HL-60 (cell line): ENCODE data around the gene DPP6.
"Not testable (repeated sequence)": the region's sequence is repeated elsewhere in the genome, so short reads cannot be mapped to it uniquely, and the experiment has no call there.

Experiments
- DNase-seq, 2 experiments: peaks; one replicate each; pipeline ENCODE4 v3.0.0-alpha.2; 2010 to 2020; ENCODE audit warnings: low read depth in 1 of 2, low spot score in 1 of 2
- H3K27ac ChIP-seq: fragments of 250-450 bp; sonication (Bioruptor Pico); replicated peaks from 2 replicates; pipeline ENCODE4 v1.5.1; 2020; ENCODE audit warnings: mild to moderate bottlenecking, moderate library complexity
- H3K27me3 ChIP-seq: fragments of 250-450 bp; sonication (Bioruptor Pico); 2 replicates; pipeline ENCODE4 v1.5.1; 2021; ENCODE audit warnings: mild to moderate bottlenecking, moderate library complexity; ENCODE audit not compliant: insufficient read depth, poor library complexity, severe bottlenecking
- H3K4me3 ChIP-seq: replicated peaks from 2 replicates; pipeline ENCODE4 v1.5.1; 2011; ENCODE audit warnings: mild to moderate bottlenecking, control low read depth, low read length; ENCODE audit not compliant: insufficient read depth
- GABPA ChIP-seq: IDR thresholded peaks from 2 replicates; pipeline ENCODE4 v1.6.1; 2012; ENCODE audit warnings: low read depth
- POLR2AphosphoS5 ChIP-seq: IDR thresholded peaks from 2 replicates; pipeline ENCODE4 v1.6.1; 2012; ENCODE audit warnings: low read depth
- SPI1 ChIP-seq: IDR thresholded peaks from 2 replicates; pipeline ENCODE4 v1.6.1; 2012; ENCODE audit warnings: low read depth, mild to moderate bottlenecking, borderline replicate concordance
- TF ChIP-seq, protein P1 (sequence below): IDR thresholded peaks from one replicate; pipeline ENCODE4 v1.5.1; 2011; ENCODE audit warnings: low read length, control low read depth, inconsistent platforms; ENCODE audit not compliant: insufficient read depth
- TF ChIP-seq, protein P2 (sequence below): IDR thresholded peaks from 2 replicates; pipeline ENCODE4 v1.6.1; 2012; ENCODE audit warnings: low read depth; ENCODE audit not compliant: insufficient replicate concordance

DPP6 gene

DNA sequence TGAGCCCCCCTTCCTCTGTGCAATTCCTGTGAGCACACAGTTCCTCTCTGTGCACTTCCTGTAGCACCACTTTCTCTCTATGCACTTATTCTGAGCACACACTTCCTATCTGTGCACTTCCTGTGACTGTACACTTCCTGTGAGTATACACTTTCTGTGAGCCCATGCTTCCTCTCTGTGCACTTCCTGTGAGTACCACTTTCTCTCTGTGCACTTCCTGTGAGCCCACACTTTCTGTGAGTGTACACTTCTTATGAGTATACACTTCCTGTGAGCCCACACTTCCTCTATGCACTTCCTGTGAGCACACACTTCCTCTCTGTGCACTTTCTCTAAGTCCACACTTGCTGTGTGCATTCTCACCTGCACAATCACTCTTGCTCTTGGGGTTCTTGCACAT is 83.4 kb downstream of the DPP6 start:
- H3K27ac ChIP-seq, H3K4me3 ChIP-seq, H3K27me3 ChIP-seq: not testable (repeated sequence)
- peak in 1 of 2 experiments; percentile 3 for DNase-seq
- TF ChIP-seq GABPA, result 0 out of 2 replicates have a peak, but pooled peaks have one; percentile 32

DNA sequence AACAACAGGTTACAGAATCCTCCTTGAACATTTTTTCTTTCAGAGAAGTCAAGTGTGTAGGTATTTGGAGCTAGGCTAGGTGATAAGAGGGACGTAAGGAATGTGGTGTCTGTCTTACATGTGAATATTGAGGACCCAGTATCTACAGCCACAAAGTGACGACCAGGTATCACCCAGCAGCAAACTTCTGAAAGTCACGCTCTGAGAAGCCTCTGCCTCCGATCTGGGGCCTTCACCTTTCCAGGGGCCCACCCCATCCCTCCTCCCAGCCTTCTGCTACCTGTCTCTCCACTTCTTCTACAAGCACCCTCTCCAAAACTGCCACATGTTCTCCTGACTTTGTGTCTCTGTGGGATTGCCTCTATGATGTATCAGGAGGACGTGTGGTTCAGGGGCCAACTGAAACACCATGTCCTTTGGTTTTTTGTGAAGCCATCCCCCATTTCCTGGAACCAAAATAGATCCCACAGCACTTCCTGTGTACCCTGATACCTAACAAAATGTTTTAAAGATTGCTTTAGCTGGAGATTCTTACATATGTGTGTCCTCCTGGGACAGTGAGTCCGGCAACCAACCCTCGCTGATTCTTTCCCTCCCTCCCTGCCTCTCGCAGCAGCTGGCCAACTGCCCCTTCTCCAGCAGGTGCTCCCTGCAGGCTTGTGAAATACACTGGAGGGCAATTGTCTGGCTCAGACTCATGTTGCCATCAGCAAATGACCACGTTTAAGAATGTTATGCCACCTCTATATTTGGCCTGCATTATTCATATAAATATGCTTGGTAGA is 93.9 kb downstream of the DPP6 start:
- not testable (repeated sequence) for DNase-seq, H3K4me3 ChIP-seq, H3K27me3 ChIP-seq, H3K27ac ChIP-seq

DNA sequence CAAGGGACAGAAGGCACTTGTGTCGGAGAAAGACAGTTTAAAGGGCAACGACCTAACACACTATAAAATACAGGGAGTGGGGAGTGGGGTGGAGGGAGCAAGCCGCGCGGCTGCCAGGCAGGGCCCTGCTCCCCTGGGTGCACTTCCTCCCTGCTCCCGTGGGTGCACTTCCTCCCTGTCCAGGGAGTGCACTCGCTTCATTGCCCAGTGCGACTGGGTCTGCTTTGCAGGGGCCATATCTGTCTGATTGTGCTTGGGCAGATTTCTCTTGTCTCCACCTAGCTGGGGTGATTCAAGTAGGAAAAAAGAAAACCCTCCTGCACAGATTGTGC is 94.5 kb downstream of the DPP6 start:
- DNase-seq, H3K27me3 ChIP-seq, H3K27ac ChIP-seq, H3K4me3 ChIP-seq: not testable (repeated sequence)

DNA sequence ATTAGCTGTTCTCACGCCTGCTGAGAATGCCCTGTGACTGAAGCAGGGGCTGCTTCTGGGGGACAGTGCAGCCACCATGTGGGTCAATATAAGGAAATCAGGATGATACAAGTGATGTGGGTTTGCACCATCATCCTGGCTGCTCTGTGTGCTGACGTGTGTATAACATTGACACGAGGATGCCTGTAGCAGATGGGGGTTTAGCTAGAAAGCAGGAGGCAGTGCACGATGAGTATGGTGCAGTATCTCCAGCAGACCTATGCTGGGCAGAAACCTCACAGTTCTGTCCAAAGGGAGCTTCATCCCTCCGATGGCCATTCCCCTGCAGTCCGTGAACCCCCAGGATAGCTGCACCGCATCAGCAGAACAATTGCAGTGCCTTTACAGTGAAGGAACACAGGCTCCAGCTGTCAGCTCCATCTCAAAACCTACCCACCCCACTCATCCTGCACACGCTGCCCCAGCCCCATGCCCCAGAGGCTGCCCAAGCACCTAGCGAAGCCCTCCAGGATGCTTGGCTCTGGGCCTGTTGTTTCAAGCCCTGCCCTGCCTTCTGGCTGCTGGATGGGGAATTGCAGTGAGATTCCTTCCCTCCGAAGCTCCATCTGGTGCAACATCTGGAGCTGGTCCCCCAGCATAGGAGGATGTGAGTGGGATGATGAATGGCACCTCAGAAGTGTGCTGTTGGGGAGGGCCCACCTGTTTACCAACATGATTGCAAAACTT is 96.8 kb downstream of the DPP6 start:
- H3K4me3 ChIP-seq, H3K27me3 ChIP-seq, H3K27ac ChIP-seq, DNase-seq: not testable (repeated sequence)

DNA sequence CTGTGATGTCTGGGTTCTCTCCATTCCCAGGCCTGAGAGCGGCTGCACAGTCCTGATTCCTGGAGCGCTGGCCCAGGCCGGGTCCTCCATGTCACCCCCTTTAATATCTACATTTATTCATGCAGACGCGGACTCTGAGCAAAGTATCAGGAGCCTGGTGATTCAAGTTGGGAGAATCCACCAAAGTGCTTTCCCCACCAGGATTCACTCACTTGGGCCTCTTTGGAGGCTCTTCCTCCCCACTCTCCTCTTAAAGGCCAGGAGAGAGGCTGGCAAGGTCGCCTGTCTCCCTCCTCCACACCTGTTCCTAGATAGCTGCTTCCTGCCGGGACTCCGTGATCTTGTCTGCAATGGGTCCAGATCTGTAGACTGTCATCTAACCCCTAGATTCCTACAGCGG is 98.5 kb downstream of the DPP6 start:
- not testable (repeated sequence) for H3K4me3 ChIP-seq, DNase-seq, H3K27me3 ChIP-seq, H3K27ac ChIP-seq

DNA sequence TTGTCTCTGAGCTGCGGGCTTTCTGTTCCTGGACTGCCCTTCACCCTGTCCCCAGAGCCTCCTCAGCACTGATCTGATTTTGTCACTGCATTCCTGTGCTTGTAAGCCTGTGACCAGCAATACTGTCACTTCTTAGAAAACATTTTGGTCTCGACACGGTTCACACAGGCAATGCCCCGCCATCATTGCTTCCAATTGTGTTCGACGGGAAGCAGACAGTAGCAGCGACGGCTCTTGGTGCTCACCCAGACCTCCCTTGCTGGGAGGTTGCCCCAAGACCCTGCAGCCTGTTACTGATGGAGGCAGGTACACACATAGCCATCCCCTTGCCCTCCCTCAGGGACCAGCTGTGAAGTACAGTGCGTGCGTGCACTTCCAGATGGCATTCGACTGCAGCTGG is 99.1 kb downstream of the DPP6 start:
- not testable (repeated sequence) for H3K27ac ChIP-seq, H3K4me3 ChIP-seq, DNase-seq, H3K27me3 ChIP-seq

DNA sequence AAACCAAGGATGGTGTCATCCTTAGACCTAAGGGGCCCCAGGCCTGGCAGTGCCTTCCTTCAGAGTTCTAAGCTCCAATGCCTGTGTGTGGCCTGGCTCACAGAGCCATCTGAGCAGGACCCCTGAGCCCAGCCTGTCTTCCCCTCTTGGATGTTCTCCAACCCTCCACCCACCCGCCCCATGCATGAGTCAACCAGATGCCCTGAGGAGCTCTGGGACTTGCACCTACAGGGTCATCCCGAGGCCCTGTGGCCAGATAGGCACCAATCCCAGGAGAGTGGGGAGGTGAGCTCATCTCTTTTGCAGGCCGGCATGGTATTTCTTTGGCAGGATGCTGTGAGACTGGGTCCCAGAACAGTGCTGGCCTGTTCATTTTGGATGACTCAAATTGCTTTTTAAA is 103.7 kb downstream of the DPP6 start:
- H3K27ac ChIP-seq, H3K4me3 ChIP-seq, H3K27me3 ChIP-seq, DNase-seq: not testable (repeated sequence)

DNA sequence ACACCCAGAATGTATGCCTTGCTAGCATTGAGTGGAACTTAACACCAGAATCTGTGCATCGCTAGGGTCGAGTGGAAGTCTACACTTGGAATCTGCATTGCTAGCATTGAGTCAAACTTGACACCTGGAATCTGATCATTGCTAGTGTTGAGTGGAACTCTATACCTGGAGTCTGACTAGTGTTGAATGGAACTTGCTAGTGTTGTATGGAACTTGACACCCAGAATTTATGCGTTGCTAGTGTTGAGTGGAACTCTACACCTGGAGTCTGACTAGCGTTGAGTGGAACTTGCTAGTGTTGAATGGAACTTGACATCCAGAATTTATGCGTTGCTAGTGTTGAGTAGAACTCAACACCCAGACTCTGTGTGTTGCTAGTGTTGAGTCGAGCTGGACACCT is 110.7 kb downstream of the DPP6 start:
- not testable (repeated sequence) for H3K4me3 ChIP-seq, H3K27me3 ChIP-seq, DNase-seq, H3K27ac ChIP-seq

DNA sequence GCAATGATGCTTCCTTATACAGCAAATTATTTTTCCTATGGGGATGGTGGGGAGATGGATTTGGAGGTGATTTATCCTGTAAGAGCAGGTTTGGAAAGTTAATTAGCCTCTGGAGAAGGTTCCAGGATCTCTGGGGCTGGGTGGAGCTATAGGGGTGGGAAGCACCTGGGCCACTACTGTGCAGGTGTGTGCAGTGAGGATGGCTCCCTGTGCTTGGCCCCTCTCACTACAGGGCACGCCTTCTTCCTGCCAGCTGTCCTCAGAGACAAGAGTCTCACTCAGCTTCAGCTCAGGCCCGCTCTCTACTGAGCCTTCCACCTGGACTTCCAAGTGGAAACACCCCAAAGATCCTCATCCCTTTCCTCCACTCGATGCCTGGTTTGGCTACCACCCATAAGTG is 111.4 kb downstream of the DPP6 start:
- not testable (repeated sequence) for DNase-seq, H3K27me3 ChIP-seq, H3K4me3 ChIP-seq, H3K27ac ChIP-seq

DNA sequence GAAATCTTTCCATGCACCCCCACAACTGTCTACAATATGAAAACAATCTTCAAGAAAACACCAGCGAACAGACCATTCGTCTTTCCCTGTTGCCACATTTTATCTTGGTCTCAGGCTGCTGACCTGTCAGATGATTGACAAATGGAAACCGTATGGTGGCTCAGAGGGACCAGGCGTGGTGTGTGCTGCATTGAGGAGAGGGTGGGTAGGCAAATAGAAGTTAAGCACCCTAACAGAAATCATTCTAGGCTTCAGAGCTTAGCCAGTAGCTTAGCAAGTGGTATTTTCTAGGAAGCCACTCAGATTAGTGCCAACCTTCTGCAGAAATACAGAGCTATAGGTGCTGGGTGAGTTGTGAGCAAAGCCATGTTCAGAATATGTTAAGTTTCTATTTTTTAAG is 114.9 kb downstream of the DPP6 start:
- TF ChIP-seq SPI1 (no peak), GABPA (no peak), POLR2AphosphoS5 (no peak)
- TF ChIP-seq, protein P1, sequence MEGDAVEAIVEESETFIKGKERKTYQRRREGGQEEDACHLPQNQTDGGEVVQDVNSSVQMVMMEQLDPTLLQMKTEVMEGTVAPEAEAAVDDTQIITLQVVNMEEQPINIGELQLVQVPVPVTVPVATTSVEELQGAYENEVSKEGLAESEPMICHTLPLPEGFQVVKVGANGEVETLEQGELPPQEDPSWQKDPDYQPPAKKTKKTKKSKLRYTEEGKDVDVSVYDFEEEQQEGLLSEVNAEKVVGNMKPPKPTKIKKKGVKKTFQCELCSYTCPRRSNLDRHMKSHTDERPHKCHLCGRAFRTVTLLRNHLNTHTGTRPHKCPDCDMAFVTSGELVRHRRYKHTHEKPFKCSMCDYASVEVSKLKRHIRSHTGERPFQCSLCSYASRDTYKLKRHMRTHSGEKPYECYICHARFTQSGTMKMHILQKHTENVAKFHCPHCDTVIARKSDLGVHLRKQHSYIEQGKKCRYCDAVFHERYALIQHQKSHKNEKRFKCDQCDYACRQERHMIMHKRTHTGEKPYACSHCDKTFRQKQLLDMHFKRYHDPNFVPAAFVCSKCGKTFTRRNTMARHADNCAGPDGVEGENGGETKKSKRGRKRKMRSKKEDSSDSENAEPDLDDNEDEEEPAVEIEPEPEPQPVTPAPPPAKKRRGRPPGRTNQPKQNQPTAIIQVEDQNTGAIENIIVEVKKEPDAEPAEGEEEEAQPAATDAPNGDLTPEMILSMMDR, result no peak
- TF ChIP-seq, protein P2, sequence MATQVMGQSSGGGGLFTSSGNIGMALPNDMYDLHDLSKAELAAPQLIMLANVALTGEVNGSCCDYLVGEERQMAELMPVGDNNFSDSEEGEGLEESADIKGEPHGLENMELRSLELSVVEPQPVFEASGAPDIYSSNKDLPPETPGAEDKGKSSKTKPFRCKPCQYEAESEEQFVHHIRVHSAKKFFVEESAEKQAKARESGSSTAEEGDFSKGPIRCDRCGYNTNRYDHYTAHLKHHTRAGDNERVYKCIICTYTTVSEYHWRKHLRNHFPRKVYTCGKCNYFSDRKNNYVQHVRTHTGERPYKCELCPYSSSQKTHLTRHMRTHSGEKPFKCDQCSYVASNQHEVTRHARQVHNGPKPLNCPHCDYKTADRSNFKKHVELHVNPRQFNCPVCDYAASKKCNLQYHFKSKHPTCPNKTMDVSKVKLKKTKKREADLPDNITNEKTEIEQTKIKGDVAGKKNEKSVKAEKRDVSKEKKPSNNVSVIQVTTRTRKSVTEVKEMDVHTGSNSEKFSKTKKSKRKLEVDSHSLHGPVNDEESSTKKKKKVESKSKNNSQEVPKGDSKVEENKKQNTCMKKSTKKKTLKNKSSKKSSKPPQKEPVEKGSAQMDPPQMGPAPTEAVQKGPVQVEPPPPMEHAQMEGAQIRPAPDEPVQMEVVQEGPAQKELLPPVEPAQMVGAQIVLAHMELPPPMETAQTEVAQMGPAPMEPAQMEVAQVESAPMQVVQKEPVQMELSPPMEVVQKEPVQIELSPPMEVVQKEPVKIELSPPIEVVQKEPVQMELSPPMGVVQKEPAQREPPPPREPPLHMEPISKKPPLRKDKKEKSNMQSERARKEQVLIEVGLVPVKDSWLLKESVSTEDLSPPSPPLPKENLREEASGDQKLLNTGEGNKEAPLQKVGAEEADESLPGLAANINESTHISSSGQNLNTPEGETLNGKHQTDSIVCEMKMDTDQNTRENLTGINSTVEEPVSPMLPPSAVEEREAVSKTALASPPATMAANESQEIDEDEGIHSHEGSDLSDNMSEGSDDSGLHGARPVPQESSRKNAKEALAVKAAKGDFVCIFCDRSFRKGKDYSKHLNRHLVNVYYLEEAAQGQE, result no peak
- no peak for DNase-seq
- Histone ChIP-seq H3K27me3 (no peaks in the 10 kb centered on the region), H3K27ac (no peak overlapping the region), H3K4me3 (no peak overlapping the region)
